HG03521 (cell line): ENCODE data around the gene PGC.

Experiments used
- ATAC-seq: cut with Tn5 transposase; IDR thresholded peaks from one replicate; pipeline ENCODE4 v1.9.1; 2021; ENCODE audit warnings: mild to moderate bottlenecking, moderate library complexity; ENCODE audit not compliant: unreplicated experiment

The PGC gene

GRCh38 chr6:41747256-41748101 lies at the start of gene PGC:
TSS of gene PGC (minus strand) at chr6:41747397. CDS start at chr6:41747334, 63 bp downstream.
- no peak for ATAC-seq

GRCh38 chr6:41796474-41796873 lies 49.3 kb upstream of the PGC start:
- no peak for ATAC-seq

- no peak for ATAC-seq
These were observed 44.8 kb upstream of the PGC start for GRCh38 chr6:41791984-41792383.

- no peak for ATAC-seq
These were observed 44.1 kb upstream of the PGC start for GRCh38 chr6:41791305-41791704.

GRCh38 chr6:41790045-41790444 lies 42.8 kb upstream of the PGC start:
- ATAC-seq: no peak

- ATAC-seq: no peak
These were observed 42.2 kb upstream of the PGC start for GRCh38 chr6:41789390-41789724.

GRCh38 chr6:41787219-41787917 lies 40.2 kb upstream of the PGC start, which contains the start of gene TOMM6:
TSS of gene TOMM6 (plus strand) at chr6:41787694. CDS start at chr6:41787698, 4 bp downstream.
- ATAC-seq: peak; percentile 79

- ATAC-seq: peak; percentile 57
These were observed 39.4 kb upstream of the PGC start for GRCh38 chr6:41786451-41787218.

- no peak for ATAC-seq
These were observed 38.7 kb upstream of the PGC start for GRCh38 chr6:41785689-41786450.

- ATAC-seq: no peak
These were observed 38.1 kb upstream of the PGC start for GRCh38 chr6:41785254-41785653.

GRCh38 chr6:41784581-41785171 lies 37.5 kb upstream of the PGC start:
- ATAC-seq: no peak

GRCh38 chr6:41783106-41783780 lies 36.0 kb upstream of the PGC start:
- no peak for ATAC-seq

- ATAC-seq: no peak
These were observed 34.2 kb upstream of the PGC start for GRCh38 chr6:41781366-41781730.

GRCh38 chr6:41780551-41781365 lies 33.6 kb upstream of the PGC start, which contains the start of gene PRICKLE4:
TSS of gene PRICKLE4 (plus strand) at chr6:41780782. CDS start at chr6:41783474, 2,692 bp downstream.
- ATAC-seq: no peak

- ATAC-seq: peak; percentile 88
These were observed 32.8 kb upstream of the PGC start, which contains the start of gene FRS3 for GRCh38 chr6:41779788-41780550. TSS of gene FRS3 (minus strand) at chr6:41779900. CDS start at chr6:41776987, 2,913 bp downstream.

- peak; percentile 11 for ATAC-seq
These were observed 32.1 kb upstream of the PGC start for GRCh38 chr6:41779336-41779735.

GRCh38 chr6:41778895-41779294 lies 31.7 kb upstream of the PGC start:
- no peak for ATAC-seq
